ENCODE results near the gene ESPL1. TPM values are rescaled to one million over a fixed set of nuclear protein-coding genes. Genes with fewer than 3 reads are reported as not detected.
A peak's percentile ranks its signal among the peaks of the same experiment; 100 is the strongest.
"Not testable (repeated sequence)": the region's sequence is repeated elsewhere in the genome, so short reads cannot be mapped to it uniquely, and the experiment has no call there.

Gene ESPL1
- total and polyA plus RNA-seq, 10 donors, result 0.85 to 7.2 (median 2.6) TPM

- Histone ChIP-seq H3K27me3 (replicated peaks in 1 of 7) (no peaks in the 10 kb centered on the region), H3K4me1 (peaks cover 19 to 57% (median 48%) of the 10 kb centered on the region in 6 donors), H3K27ac (peak within 1 kb of the TSS; percentile 82 to 94 (median 86)), H3K4me3 (peak within 1 kb of the TSS; percentile 40 to 98 (median 72)), H3K36me3 (peaks cover 0 to 58% (median 11%) of the 10 kb centered on the region in 6 donors), H3K9me3 (no peaks in the 10 kb centered on the region)
- TF ChIP-seq POLR2AphosphoS5 (IDR thresholded peaks at IDR 0.05) (peak; percentile 95 to 97 (median 96)), CTCF (IDR thresholded peaks at IDR 0.05 in 8 of 11, conservative IDR thresholded peaks at IDR 0.05 in 3 of 11) (peak in 9 of 11 experiments; percentile 3 to 71 (median 42)), POLR2A (IDR thresholded peaks at IDR 0.05) (peak in 1 of 3 donors; percentile 59)
- intact Hi-C loops (cut with DNase I; ENCODE audit: low total_unique reads), result no loop called here
- DNase-seq, result peak; percentile 99
- WGBS, 5 donors, result 2 to 3% (median 3%) methylated on average over 37 to 42 of the region's 42 CpGs
Measured at GRCh38 chr12:53295070-53295890, 27.2 kb downstream of the ESPL1 start, which contains the start of gene PFDN5. Gene PFDN5, plus strand, starts transcription at chr12:53295542. Its CDS starts 26 bp downstream, at chr12:53295568.

- TF ChIP-seq CTCF (IDR thresholded peaks at IDR 0.05 in 8 of 11, conservative IDR thresholded peaks at IDR 0.05 in 3 of 11) (no peak), POLR2AphosphoS5 (IDR thresholded peaks at IDR 0.05) (no peak), POLR2A (IDR thresholded peaks at IDR 0.05) (no peak)
- peaks cover 0 to 52% (median 11%) of the 10 kb centered on the region in 6 donors for H3K36me3 ChIP-seq
- no peaks in the 10 kb centered on the region for H3K27me3 ChIP-seq (replicated peaks in 1 of 7)
- peak overlapping the region; percentile 82 to 94 (median 86) for H3K27ac ChIP-seq
- no peak for DNase-seq
- peaks cover 24 to 63% (median 54%) of the 10 kb centered on the region in 6 donors for H3K4me1 ChIP-seq
- H3K9me3 ChIP-seq, result no peaks in the 10 kb centered on the region
- 6 to 9% (median 7%) methylated on average over 12 of the region's 12 CpGs for WGBS, 5 donors
- intact Hi-C loops (cut with DNase I; ENCODE audit: low total_unique reads), result no loop called here
- peak overlapping the region; percentile 40 to 98 (median 72) for H3K4me3 ChIP-seq
Measured at GRCh38 chr12:53295891-53296219, 27.8 kb downstream of the ESPL1 start.

- 94 to 97% (median 95%) methylated on average over 10 of the region's 10 CpGs for WGBS, 5 donors
- H3K27me3 ChIP-seq (replicated peaks in 1 of 7); DNase-seq; H3K9me3 ChIP-seq; intact Hi-C loops (cut with DNase I; ENCODE audit: low total_unique reads): not testable (repeated sequence)
- Histone ChIP-seq H3K36me3 (peaks cover 0 to 52% (median 18%) of the 10 kb centered on the region in 6 donors), H3K4me1 (peaks cover 33 to 75% (median 66%) of the 10 kb centered on the region in 6 donors), H3K4me3 (peak overlapping the region in 1 of 8 donors; percentile 98), H3K27ac (peak overlapping the region in 5 of 8 donors; percentile 66 to 94 (median 87))
Measured at GRCh38 chr12:53297106-53297505, 29.0 kb downstream of the ESPL1 start.

GRCh38 chr12:53298164-53298563, 30.1 kb downstream of the ESPL1 start:
- no peaks in the 10 kb centered on the region for H3K9me3 ChIP-seq
- no peak for DNase-seq
- TF ChIP-seq POLR2AphosphoS5 (IDR thresholded peaks at IDR 0.05) (no peak), POLR2A (IDR thresholded peaks at IDR 0.05) (no peak), CTCF (IDR thresholded peaks at IDR 0.05 in 8 of 11, conservative IDR thresholded peaks at IDR 0.05 in 3 of 11) (no peak)
- 21 to 54% (median 32%) methylated on average over 5 of the region's 5 CpGs for WGBS, 5 donors
- H3K27me3 ChIP-seq (replicated peaks in 1 of 7), result no peaks in the 10 kb centered on the region
- H3K4me3 ChIP-seq, result peak overlapping the region in 1 of 8 donors; percentile 9
- H3K4me1 ChIP-seq, result peaks cover 33 to 86% (median 76%) of the 10 kb centered on the region in 6 donors
- peaks cover 0 to 52% (median 28%) of the 10 kb centered on the region in 6 donors for H3K36me3 ChIP-seq
- H3K27ac ChIP-seq, result peak overlapping the region in 7 of 8 donors; percentile 66 to 94 (median 83)
- intact Hi-C loops (cut with DNase I; ENCODE audit: low total_unique reads), result no loop called here

Data from spleen (tissue), 11 donors.